Measurements from ENCODE around the gene CARMIL3. TPM values are rescaled to one million over a fixed set of nuclear protein-coding genes. Genes with fewer than 3 reads are reported as not detected.

Gene CARMIL3
- total RNA-seq, 1 donor from 2014 or later = 1.5 TPM

DNA sequence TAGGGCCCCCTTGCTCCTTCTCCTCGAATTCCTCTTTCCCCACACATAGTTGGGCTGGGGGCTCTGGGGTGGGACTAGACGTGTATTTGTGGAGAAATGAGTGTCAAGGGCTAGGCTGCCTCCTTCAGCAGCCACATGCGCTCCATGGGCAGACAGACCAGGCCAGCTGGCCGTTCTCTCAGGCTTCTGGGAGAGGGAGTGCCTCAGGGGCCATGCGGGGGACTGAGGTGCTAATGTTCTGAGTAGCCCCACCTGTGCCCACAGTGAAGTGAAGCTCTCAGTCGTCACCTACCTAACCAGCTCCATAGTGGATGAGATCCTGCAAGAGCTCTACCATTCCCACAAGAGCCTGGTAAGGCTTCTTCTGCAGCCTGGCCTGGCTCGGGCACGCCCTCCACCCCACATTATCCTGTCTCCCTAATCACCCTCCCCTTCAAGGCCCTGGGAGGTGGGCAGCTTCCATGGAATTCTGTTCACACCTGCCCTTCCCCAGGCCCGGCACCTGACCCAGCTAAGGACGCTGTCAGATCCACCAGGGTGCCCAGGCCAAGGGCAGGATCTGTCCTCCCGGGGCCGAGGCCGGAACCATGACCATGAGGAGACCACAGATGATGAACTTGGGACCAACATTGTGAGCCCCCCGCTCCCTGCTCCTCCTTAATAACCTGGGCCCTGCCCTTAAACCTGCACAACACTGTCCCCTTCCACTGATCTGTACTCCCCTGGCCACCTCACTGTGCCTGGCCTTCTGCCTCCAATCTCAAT lies 10.6 kb downstream of the CARMIL3 start:
- peaks cover 3% of the 10 kb centered on the region for H3K27me3 Mint-ChIP-seq
- intact Hi-C loops (cut with micrococcal nuclease) = no loop called here
- no peaks in the 10 kb centered on the region for H3K36me3 Mint-ChIP-seq (ENCODE audit: low read depth)
- no peak for DNase-seq
- no peak overlapping the region for H3K27ac Mint-ChIP-seq
- H3K9me3 Mint-ChIP-seq = no peaks in the 10 kb centered on the region
- H3K4me3 Mint-ChIP-seq = no peak overlapping the region
- H3K4me1 Mint-ChIP-seq = peaks cover 7% of the 10 kb centered on the region

DNA sequence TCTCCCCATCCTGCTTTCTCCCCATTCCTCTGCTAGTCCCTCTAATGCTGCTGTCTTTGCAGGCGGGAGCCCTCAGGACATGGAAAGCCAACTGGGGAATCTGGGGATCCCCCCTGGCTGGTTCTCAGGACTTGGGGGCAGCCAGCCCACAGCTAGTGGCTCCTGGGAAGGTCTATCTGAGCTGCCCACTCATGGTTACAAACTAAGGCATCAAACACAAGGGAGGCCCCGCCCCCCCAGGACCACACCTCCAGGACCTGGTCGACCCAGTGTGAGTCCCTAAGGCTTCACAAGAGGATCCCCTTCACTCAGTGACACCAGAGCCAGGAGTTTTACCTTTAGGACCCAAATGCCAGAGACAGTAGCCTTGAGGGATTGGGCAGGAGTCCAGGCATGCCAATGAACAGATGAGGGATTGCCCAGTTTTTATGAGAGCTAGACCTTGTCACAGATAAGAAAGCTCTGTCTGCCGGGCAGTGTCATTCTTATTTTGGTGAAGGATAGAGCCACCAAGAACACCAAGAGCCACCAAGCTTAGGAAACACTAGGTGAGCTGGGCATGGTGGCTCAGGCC lies 11.5 kb downstream of the CARMIL3 start:
- no peak overlapping the region for H3K4me3 Mint-ChIP-seq
- intact Hi-C loops (cut with micrococcal nuclease) = no loop called here
- H3K4me1 Mint-ChIP-seq = peaks cover 4% of the 10 kb centered on the region
- H3K27me3 Mint-ChIP-seq = peaks cover 5% of the 10 kb centered on the region
- no peak for DNase-seq
- H3K36me3 Mint-ChIP-seq (ENCODE audit: low read depth) = no peaks in the 10 kb centered on the region
- peak overlapping the region; percentile 15 for H3K27ac Mint-ChIP-seq
- H3K9me3 Mint-ChIP-seq = no peaks in the 10 kb centered on the region

DNA sequence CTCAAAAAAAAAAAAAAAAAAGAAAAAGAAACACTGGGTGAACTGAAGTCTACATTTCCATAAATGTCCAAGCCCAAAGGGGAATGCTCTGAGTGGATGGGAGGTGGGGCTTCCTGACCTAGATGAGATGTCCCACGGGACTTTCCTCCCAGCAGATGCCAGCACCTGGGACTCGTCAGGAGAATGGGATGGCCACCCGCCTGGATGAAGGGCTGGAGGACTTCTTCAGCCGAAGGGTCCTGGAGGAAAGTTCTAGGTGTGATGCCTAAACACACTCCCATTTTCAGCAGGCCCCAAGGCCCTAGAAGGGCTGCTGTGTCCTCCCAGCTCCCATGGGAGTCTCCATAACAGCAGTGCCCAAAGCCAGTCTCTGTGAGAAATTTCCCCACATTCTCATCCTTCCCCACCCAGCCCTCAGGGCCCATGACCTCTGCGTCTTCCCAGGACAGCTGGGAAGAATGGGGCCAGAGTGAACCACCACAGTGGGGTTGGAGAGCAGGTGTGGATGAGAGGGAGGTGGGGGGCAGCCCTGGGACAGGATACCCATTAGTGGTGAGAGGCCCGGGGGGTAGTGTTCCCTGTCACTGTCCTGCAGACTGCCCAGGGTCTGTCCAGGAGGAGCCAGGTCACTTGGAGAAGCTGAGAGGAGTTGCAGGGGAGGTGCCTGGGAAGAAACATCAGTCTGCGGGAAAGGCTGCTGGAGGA lies 12.4 kb downstream of the CARMIL3 start:
- Mint-ChIP-seq H3K27me3 (peaks cover 5% of the 10 kb centered on the region), H3K9me3 (no peaks in the 10 kb centered on the region), H3K27ac (no peak overlapping the region), H3K4me3 (no peak overlapping the region), H3K4me1 (no peaks in the 10 kb centered on the region), H3K36me3 (ENCODE audit: low read depth) (no peaks in the 10 kb centered on the region)
- intact Hi-C loops (cut with micrococcal nuclease) = no loop called here
- DNase-seq = no peak

- Mint-ChIP-seq H3K4me1 (no peaks in the 10 kb centered on the region), H3K27me3 (peaks cover 5% of the 10 kb centered on the region), H3K9me3 (no peaks in the 10 kb centered on the region), H3K4me3 (no peak overlapping the region), H3K27ac (no peak overlapping the region), H3K36me3 (ENCODE audit: low read depth) (no peaks in the 10 kb centered on the region)
- DNase-seq = no peak
- intact Hi-C loops (cut with micrococcal nuclease) = no loop called here
Measured at GRCh38 chr14:24064856-24065255, 13.0 kb downstream of the CARMIL3 start.

GRCh38 chr14:24065408-24065807 lies 13.6 kb downstream of the CARMIL3 start:
- Mint-ChIP-seq H3K4me3 (no peak overlapping the region), H3K4me1 (peaks cover 3% of the 10 kb centered on the region), H3K36me3 (ENCODE audit: low read depth) (no peaks in the 10 kb centered on the region), H3K27ac (no peak overlapping the region), H3K27me3 (peaks cover 8% of the 10 kb centered on the region), H3K9me3 (no peaks in the 10 kb centered on the region)
- intact Hi-C loops (cut with micrococcal nuclease) = no loop called here
- DNase-seq = no peak

GRCh38 chr14:24066496-24067132 lies 14.8 kb downstream of the CARMIL3 start:
- Mint-ChIP-seq H3K27ac (no peak overlapping the region), H3K36me3 (ENCODE audit: low read depth) (no peaks in the 10 kb centered on the region), H3K4me1 (peaks cover 11% of the 10 kb centered on the region), H3K27me3 (peaks cover 8% of the 10 kb centered on the region), H3K9me3 (no peaks in the 10 kb centered on the region), H3K4me3 (no peak overlapping the region)
- intact Hi-C loops (cut with micrococcal nuclease) = no loop called here
- no peak for DNase-seq

DNA sequence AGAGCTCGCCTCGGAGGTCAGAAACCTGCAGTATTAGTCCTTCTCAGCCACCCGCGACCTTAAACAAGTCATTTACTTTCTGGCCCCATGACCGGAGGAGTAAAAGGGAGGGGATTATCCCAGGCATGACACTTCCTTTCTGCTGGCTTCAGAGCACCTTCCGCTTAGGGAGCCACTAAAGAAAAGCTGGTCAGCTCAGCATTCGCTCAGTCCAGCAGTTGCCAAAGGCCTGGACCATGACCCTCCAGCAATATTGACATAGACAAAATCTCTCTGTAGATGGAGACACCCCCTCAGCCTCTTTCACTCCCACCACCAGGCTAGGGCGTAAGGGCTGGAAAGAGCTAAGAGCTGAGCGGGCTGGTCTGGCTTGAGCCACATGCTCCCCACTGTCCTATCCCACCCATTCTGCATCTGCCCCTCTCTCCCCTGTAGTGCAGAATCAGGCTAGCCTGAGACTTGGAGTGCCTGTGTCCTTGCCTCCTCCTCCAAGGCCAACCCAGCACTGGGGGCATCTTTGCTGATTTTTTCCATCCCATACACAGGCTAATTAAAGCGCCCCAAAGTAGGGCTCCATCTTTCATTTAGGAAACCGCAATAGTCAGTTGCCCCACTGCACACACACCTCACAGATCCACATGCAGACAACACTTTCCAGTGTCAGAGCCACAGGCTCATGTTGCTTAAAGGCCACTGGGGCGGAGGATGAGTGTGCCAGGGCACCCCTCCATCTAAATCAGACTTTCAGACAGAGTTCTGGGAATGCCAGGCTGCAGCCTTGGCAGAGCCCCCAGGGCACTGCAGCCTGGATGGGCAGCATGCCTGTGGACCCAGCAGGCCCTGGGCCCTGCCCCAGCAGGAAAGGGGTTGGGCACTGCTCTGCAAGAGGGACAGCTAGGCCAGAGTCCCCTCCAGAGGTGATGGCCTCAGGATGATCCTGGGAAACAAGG lies 15.6 kb downstream of the CARMIL3 start:
- intact Hi-C loops (cut with micrococcal nuclease) = no loop called here
- Mint-ChIP-seq H3K4me1 (peaks cover 11% of the 10 kb centered on the region), H3K36me3 (ENCODE audit: low read depth) (no peaks in the 10 kb centered on the region), H3K27me3 (peaks cover 8% of the 10 kb centered on the region), H3K9me3 (no peaks in the 10 kb centered on the region), H3K4me3 (no peak overlapping the region), H3K27ac (no peak overlapping the region)
- DNase-seq = no peak

GRCh38 chr14:24068711-24069410 lies 17.1 kb downstream of the CARMIL3 start:
- intact Hi-C loops (cut with micrococcal nuclease) = no loop called here
- no peak for DNase-seq
- peaks cover 11% of the 10 kb centered on the region for H3K4me1 Mint-ChIP-seq
- no peaks in the 10 kb centered on the region for H3K9me3 Mint-ChIP-seq
- H3K4me3 Mint-ChIP-seq = no peak overlapping the region
- no peak overlapping the region for H3K27ac Mint-ChIP-seq
- H3K27me3 Mint-ChIP-seq = peaks cover 8% of the 10 kb centered on the region
- H3K36me3 Mint-ChIP-seq (ENCODE audit: low read depth) = no peaks in the 10 kb centered on the region

- H3K36me3 Mint-ChIP-seq (ENCODE audit: low read depth) = no peaks in the 10 kb centered on the region
- intact Hi-C loops (cut with micrococcal nuclease) = no loop called here
- no peak overlapping the region for H3K4me3 Mint-ChIP-seq
- no peak for DNase-seq
- H3K27me3 Mint-ChIP-seq = peaks cover 8% of the 10 kb centered on the region
- no peak overlapping the region for H3K27ac Mint-ChIP-seq
- peaks cover 11% of the 10 kb centered on the region for H3K4me1 Mint-ChIP-seq
- no peaks in the 10 kb centered on the region for H3K9me3 Mint-ChIP-seq
Measured at GRCh38 chr14:24069411-24069735, 17.6 kb downstream of the CARMIL3 start.

- no peak overlapping the region for H3K4me3 Mint-ChIP-seq
- peak overlapping the region; percentile 34 for H3K27ac Mint-ChIP-seq
- no peaks in the 10 kb centered on the region for H3K9me3 Mint-ChIP-seq
- intact Hi-C loops (cut with micrococcal nuclease) = loop anchor here (1.0 kb wide), 1 partner anchor 17 kb away; no protein-coding TSS in a partner anchor
- H3K27me3 Mint-ChIP-seq = peaks cover 8% of the 10 kb centered on the region
- DNase-seq = no peak
- H3K4me1 Mint-ChIP-seq = peaks cover 16% of the 10 kb centered on the region
- no peaks in the 10 kb centered on the region for H3K36me3 Mint-ChIP-seq (ENCODE audit: low read depth)
Measured at GRCh38 chr14:24070285-24071143, 18.7 kb downstream of the CARMIL3 start.

GRCh38 chr14:24071144-24071697 lies 19.4 kb downstream of the CARMIL3 start, which contains the start of gene CPNE6:
Gene CPNE6, plus strand, starts transcription at chr14:24071562. Its CDS starts 1,375 bp downstream, at chr14:24072937.
- Mint-ChIP-seq H3K4me3 (no peak within 1 kb of the TSS), H3K36me3 (ENCODE audit: low read depth) (no peaks in the 10 kb centered on the region), H3K4me1 (peaks cover 20% of the 10 kb centered on the region), H3K9me3 (no peaks in the 10 kb centered on the region), H3K27me3 (peaks cover 8% of the 10 kb centered on the region), H3K27ac (peak within 1 kb of the TSS; percentile 34)
- DNase-seq = no peak
- intact Hi-C loops (cut with micrococcal nuclease) = loop anchor here (1.0 kb wide), 1 partner anchor 18 kb away; no protein-coding TSS in a partner anchor

All from activated CD4-positive, alpha-beta T cell treated with anti-CD3 and anti-CD28 coated beads, Interleukin-2, amount 10 ng/mL, durations not matched to agents 24 days and 14 days (primary cell).